DMS153 (cell line): Measurements from ENCODE around the gene ARHGAP22.
"Not testable (repeated sequence)": the region's sequence is repeated elsewhere in the genome, so short reads cannot be mapped to it uniquely, and the experiment has no call there.

ENCODE experiments used
- DNase-seq: peaks from one replicate; lab custom pipeline; 2025; lab: John Stamatoyannopoulos, UW

ARHGAP22 gene

DNA sequence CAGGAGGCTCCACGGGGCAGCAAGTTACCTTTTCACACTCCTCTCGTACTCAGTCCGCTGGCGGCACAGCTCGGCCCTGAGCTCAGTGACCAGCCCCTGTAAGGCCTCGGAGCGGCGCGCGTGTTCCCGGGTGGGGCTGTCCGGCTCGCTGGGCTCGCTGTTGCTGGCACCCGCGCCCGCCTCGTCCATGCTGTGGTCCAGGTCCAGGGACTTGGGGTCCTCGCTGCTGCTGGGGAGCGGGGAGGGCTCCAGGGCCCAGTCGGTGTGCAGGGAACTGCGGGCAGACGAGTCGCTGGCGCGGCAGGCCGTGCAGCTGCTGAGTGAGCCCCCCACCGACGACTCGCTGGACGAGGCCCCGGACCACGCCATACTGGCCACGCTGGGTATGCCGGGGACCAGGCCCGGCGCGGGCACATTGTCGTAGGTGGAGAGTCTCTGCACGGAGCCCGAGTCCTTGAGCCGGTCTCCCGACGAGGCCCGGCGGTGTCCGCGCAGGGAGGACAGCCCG, 154.6 kb downstream of the ARHGAP22 start:
- DNase-seq, result no peak

DNA sequence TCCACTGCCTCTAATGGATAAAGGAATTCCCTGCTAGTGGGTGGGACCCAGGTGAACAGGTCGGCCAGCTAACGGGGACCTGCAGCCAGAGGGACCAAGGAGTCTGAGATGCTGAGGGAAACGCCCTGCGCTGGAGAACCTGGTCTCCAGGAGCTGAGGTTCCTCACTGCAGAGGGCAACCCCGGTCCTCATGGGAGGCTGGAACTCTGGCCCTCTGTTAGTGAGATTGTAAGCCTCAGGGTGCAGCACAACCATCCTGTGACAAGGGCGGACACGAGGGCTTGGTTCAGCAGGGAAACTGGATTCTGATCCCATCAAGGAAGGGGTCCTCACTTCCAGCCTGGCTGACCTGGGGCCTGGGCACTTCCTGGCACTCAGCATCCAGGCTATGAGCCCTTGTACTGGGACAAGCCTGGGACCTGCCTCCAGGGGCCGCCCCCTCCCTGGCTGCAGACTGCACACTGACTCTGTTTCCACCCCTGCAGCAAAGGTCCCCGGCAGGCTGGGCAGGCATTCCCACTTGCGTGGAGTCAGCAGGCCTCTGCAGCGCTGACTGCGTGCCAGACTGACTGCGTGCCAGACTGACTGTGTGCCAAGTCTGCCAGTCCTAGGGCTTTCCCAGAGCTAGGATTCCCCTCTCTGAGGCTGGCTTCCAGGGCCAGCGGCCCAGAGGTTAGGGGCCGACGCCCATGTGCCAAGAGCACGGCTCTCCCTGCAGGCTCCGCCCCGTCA, 155.2 kb downstream of the ARHGAP22 start:
- DNase-seq, result no peak

- no peak for DNase-seq
Observed at GRCh38 chr10:48448796-48449195, 156.1 kb downstream of the ARHGAP22 start.

- no peak for DNase-seq
Observed at GRCh38 chr10:48447356-48448215, 157.3 kb downstream of the ARHGAP22 start.

DNA sequence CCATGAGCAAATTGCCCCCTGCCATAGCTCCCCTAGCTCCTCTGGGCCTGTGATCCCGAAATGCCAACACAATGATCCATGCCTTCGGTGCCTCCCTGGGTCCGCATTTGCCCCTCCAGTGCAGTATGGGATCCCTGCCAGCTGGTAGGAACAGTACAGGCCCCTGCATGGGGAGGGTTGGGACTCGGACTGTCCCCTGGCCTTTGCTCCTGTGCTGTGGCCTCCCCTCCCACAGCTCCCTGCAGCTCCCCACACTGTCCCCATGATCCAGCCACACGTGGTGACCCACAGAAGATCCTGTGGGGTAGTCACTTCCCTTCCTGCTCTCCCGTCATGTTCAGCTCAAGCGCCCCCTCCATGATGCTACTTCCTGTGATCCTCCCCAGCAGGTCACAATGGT, 158.1 kb downstream of the ARHGAP22 start:
- DNase-seq, result no peak

- DNase-seq, result no peak
Observed at GRCh38 chr10:48445932-48446331, 158.9 kb downstream of the ARHGAP22 start.

GRCh38 chr10:48444861-48445841, 159.7 kb downstream of the ARHGAP22 start:
- DNase-seq, result peak; percentile 67

- peak; percentile 35 for DNase-seq
Observed at GRCh38 chr10:48444266-48444665, 160.6 kb downstream of the ARHGAP22 start.

DNA sequence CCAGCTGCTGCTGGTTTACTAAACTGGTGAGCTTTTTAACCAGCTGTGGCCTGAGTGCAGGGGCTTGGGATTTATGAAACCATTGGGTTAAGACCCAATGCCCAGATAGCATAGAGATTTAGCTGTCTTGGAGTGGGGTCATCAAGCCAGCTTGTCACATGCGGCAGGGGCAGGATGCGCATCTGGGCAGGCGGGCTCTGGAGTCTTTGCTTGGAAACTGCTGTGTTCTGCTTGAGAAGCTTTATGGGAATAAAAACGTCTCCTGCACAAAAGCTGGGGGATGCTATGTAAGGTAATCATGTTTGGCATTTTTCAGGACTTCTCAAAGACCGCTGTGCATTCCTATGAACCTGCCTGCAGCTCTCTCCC, 162.1 kb downstream of the ARHGAP22 start:
- DNase-seq, result no peak

DNA sequence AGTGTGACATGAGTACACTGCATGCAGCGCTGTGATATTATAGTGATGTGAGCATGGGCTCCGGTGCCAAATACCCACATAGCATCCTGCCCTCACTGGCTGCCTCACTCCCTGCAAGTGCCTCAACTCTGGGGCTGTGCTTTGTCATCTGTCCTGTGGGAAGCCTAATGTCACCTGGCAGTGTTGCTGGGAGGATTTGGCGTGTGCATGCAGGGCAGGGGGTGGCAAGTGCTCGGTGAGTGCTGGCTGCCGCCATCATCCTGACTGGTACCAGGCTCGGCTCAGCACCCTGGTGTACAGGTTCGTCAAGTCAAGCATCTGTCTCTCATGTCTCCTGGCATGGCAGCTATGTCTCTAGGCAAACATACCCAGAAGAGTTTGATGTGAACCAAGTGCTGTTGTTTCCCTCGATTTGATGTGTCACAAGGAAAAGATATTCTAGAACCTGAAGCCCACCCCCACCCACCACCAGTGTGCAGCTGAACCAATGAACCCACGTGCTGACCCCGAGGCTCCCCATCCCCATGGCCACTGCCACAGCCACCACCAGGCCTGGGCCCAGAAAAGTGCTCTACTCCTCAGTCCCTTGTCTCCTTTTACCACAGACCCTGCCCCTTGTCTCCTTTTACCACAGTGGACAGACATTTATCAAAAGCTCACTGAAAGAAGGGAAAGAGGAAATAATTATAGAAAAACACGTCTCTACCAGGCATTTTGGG, 162.6 kb downstream of the ARHGAP22 start:
- no peak for DNase-seq

GRCh38 chr10:48440771-48441170, 164.1 kb downstream of the ARHGAP22 start:
- DNase-seq, result no peak

GRCh38 chr10:48439581-48440041, 165.3 kb downstream of the ARHGAP22 start:
- DNase-seq, result no peak

- no peak for DNase-seq
Observed at GRCh38 chr10:48439031-48439430, 165.8 kb downstream of the ARHGAP22 start.

- no peak for DNase-seq
Observed at GRCh38 chr10:48437546-48437945, 167.3 kb downstream of the ARHGAP22 start.

- no peak for DNase-seq
Observed at GRCh38 chr10:48431871-48432270, 173.0 kb downstream of the ARHGAP22 start.

- no peak for DNase-seq
Observed at GRCh38 chr10:48430402-48430993, 174.4 kb downstream of the ARHGAP22 start.

DNA sequence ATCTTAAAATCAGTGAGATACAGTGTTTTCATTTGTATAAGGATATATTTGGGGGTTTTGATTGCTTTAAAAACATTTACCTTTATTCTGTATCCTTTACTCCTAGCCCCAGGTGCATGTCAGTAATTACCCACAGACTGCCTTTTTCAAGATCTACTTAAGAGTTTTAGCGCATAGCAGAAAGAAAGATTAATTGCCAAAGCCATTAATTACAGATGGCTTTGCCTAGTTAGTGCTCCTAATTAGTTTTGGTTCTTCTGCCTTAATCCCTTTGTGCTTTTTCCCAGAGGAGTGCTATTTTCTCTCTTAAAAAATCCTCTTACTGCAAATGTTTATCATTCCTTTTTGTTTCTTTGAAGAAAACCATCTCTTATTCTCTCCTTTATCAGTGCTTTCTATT, 175.6 kb downstream of the ARHGAP22 start:
- DNase-seq, result no peak

- DNase-seq, result no peak
Observed at GRCh38 chr10:48428896-48429295, 176.0 kb downstream of the ARHGAP22 start.

DNA sequence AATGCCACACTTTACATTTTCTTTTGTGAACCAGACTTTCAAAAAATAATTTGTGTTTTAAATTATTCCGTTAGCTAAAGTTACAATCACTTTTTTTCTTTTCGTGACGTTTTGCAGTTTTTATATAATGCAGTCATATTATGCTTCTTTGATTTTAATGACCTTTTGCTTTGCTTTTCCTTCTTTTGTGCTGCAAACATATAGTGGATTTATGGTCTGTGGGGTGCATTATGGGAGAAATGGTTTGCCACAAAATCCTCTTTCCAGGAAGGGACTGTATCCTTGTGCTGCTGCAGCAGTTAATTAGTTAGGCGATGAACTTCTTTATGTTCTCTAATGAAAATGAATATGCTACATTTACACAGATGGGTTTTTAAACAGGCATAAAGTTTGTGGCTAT, 181.0 kb downstream of the ARHGAP22 start:
- DNase-seq, result no peak

DNA sequence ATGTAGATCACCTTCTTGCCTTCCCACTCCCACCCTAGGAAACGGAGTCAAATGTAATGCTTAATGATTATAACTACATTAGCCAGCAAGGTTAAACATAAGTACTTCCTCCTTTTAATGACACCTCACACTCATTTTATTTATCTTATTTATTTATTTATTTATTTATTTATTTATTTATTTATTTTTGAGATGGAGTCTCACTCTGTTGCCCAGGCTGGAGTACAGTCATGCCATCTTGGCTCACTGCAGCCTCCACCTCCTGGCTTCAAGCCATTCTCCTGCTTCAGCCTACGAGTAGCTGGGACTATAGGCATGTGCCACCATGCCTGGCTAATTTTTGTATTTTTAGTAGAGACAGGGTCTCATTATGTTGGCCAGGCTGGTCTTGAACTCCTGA, 183.0 kb downstream of the ARHGAP22 start:
- DNase-seq, result not testable (repeated sequence)

DNA sequence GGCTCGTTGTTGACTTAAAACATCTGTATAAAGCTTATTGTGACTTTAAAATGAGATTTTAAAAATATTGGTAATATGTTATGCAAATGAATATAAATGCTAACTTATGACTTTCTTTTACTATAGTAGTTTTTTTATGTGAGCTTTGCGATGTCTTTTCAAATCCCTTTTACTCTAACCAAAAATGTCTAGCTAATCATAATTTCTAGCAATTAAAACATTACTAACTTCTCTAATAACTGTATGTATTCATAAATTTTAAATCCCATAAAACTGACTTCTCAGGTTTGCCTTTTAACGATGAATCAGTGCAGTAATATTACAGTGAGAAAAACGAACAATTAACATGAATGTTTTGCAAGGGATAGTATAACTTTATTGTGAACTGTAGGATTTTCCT, 185.2 kb downstream of the ARHGAP22 start:
- no peak for DNase-seq
